HepG2 (cell line): ENCODE results near the gene SPTSSA. TPM values are rescaled to one million over a fixed set of nuclear protein-coding genes. Genes with fewer than 3 reads are reported as not detected.

Experiments used
- ATAC-seq: fragments of 200-7000 bp; cut with Tn5 transposase; 3 replicates; pipeline ENCODE4 v1.9.1; 2020; ENCODE audit warnings: mild to moderate bottlenecking, moderate library complexity
- BruUV-seq: library from RNA; stranded (reverse); fragments of 400-500 nt; replicated peaks from 2 replicates; lab custom pipeline; 2021; lab: Mats Ljungman, UMichigan
- CTCF ChIA-PET: fragments of 300-600 bp; formaldehyde crosslinking; extraction: SDS; loops from one replicate; lab custom pipeline; 2021; ENCODE audit warnings: low total read pairs, inconsistent platforms, low intra/inter-chr PET ratio; lab: Yijun Ruan, JAX
- POLR2A ChIA-PET: fragments of 350-600 bp; sonication (Branson Sonifier 250); formaldehyde crosslinking; loops from one replicate; lab custom pipeline; 2020; ENCODE audit warnings: antibody characterized with exemption, inconsistent platforms; lab: Yijun Ruan, JAX
- DNase-seq: peaks from one replicate; pipeline ENCODE4 v3.0.0-alpha.2; 2015; ENCODE audit warnings: low spot score
- FAIRE-seq: peaks from 3 replicates; lab custom pipeline; 2011; peaks lifted over from hg19 to GRCh38; lab: Jason Lieb, UNC
- H2AFZ ChIP-seq: one replicate; pipeline ENCODE4 v1.6.1; 2011; ENCODE audit warnings: low read length, inconsistent platforms
- H3K27ac ChIP-seq: fragments of 300-600 bp; 3 replicates; pipeline ENCODE4 v1.8.0; 2011; ENCODE audit warnings: mixed run types, mild to moderate bottlenecking, mixed read lengths, low read length, inconsistent platforms; ENCODE audit not compliant: insufficient read depth; ENCODE audit errors: extremely low read length
- H3K27me3 ChIP-seq, 2 experiments: fragments of 200-600 bp in 1 of 2; 2 replicates in 1 of 2; 3 replicates in 1 of 2; pipeline versions ENCODE4 v1.6.0 to v1.8.0; 2011; ENCODE audit warnings: low read length in 2 of 2, mild to moderate bottlenecking in 2 of 2, moderate library complexity in 2 of 2, inconsistent platforms in 1 of 2; ENCODE audit not compliant: insufficient read depth in 2 of 2, control insufficient read depth in 1 of 2
- H3K36me3 ChIP-seq, 2 experiments: fragments of 200-600 bp in 1 of 2; replicated peaks in 1 of 2; 2 replicates in 1 of 2; 3 replicates in 1 of 2; pipeline versions ENCODE4 v1.5.1 to v1.8.0; 2011; ENCODE audit warnings: low read length in 2 of 2, inconsistent platforms in 1 of 2; ENCODE audit not compliant: insufficient read depth in 2 of 2, control insufficient read depth in 1 of 2
- H3K4me1 ChIP-seq: 2 replicates; pipeline ENCODE4 v1.5.1; 2012; ENCODE audit warnings: low read length, inconsistent platforms; ENCODE audit not compliant: insufficient read depth
- H3K4me2 ChIP-seq: 2 replicates; pipeline ENCODE4 v1.6.0; 2011; ENCODE audit warnings: low read depth, low read length, inconsistent platforms
- H3K4me3 ChIP-seq, 3 experiments: fragments of 200-600 bp in 1 of 3; sonication (generic), shearing (Covaris generic) in 1 of 3; replicated peaks in 1 of 3; 2 replicates each; pipeline ENCODE4 v1.5.1; 2011 to 2016; ENCODE audit warnings: low read length in 3 of 3, inconsistent platforms in 2 of 3, low read depth in 2 of 3, mild to moderate bottlenecking in 2 of 3, control low read depth in 1 of 3, mixed read lengths in 1 of 3; ENCODE audit not compliant: insufficient read depth in 1 of 3
- H3K79me2 ChIP-seq: one replicate; pipeline ENCODE4 v1.6.1; 2011; ENCODE audit warnings: low read length, inconsistent platforms; ENCODE audit not compliant: insufficient read depth
- H3K9ac ChIP-seq: 2 replicates; pipeline ENCODE4 v1.6.0; 2011; ENCODE audit warnings: mild to moderate bottlenecking, low read depth, low read length, inconsistent platforms; ENCODE audit not compliant: insufficient read depth
- H3K9me3 ChIP-seq: 2 replicates; pipeline ENCODE4 v1.5.1; 2012; ENCODE audit warnings: mild to moderate bottlenecking, low read length
- H4K20me1 ChIP-seq: 2 replicates; pipeline ENCODE4 v1.6.0; 2011; ENCODE audit warnings: inconsistent platforms, mild to moderate bottlenecking, low read length, moderate library complexity; ENCODE audit not compliant: insufficient read depth
- CEBPB ChIP-seq: IDR thresholded peaks from 2 replicates; pipeline ENCODE4 v1.6.1; 2011; ENCODE audit warnings: low read depth, low read length, improper control_type of control experiment, borderline replicate concordance
- CERS6 ChIP-seq: sonication (generic); formaldehyde crosslinking; IDR thresholded peaks from 2 replicates; pipeline ENCODE4 v1.5.0; 2020; ENCODE audit warnings: missing genetic modification reagents
- HDAC1 ChIP-seq: sonication (generic); formaldehyde crosslinking; IDR thresholded peaks from 2 replicates; pipeline ENCODE4 v1.5.1; 2020; ENCODE audit warnings: mild to moderate bottlenecking, missing genetic modification reagents
- LCORL ChIP-seq, 2 experiments: fragments of 450-650 bp in 1 of 2; sonication (generic) in 1 of 2; formaldehyde crosslinking in 1 of 2; IDR thresholded peaks; 2 replicates each; pipeline versions ENCODE4 v1.5.0 to v1.6.1; 2017 to 2020; ENCODE audit warnings: antibody characterized with exemption in 1 of 2, missing genetic modification reagents in 1 of 2
- PHB2 ChIP-seq: fragments of 450-650 bp; IDR thresholded peaks from 2 replicates; pipeline ENCODE4 v1.6.1; 2018; ENCODE audit not compliant: partially characterized antibody
- TSC22D2 ChIP-seq: sonication (generic); formaldehyde crosslinking; IDR thresholded peaks from 2 replicates; pipeline ENCODE4 v1.5.1; 2020; ENCODE audit warnings: missing genetic modification reagents, mild to moderate bottlenecking, borderline replicate concordance
- ZXDC ChIP-seq: sonication (generic); formaldehyde crosslinking; IDR thresholded peaks from 2 replicates; pipeline ENCODE4 v1.5.0; 2020; ENCODE audit warnings: mild to moderate bottlenecking, missing genetic modification reagents
- WGBS: methylation state at CpG from one replicate; pipeline ENCODE4 v1.1.6; 2017; ENCODE audit warnings: low lambda C conversion rate; 5-methylcytosine and 5-hydroxymethylcytosine counted together
- in situ Hi-C: cut with HindIII; loops from 2 replicates; pipeline ENCODE4 v1.10.0; 2017; ENCODE audit warnings: low pct_unique_long_range_greater_than_20kb; ENCODE audit not compliant: extremely low pct_ligation_motif_present
- intact Hi-C: fragments of 100-400 bp; cut with micrococcal nuclease; formaldehyde crosslinking; loops from one replicate; pipeline ENCODE4 v1.10.0; 2022; ENCODE audit not compliant: unreplicated experiment
- polyA plus RNA-seq, 8 experiments: library from polyadenylated mRNA; depleted of rRNA in 3 of 8; stranded (reverse) in 7 of 8; unstranded in 1 of 8; fragments of >200 nt; fragmentation: Illumina TruSeq in 4 of 8; extraction: Trizol in 4 of 8; gene quantifications; 2 replicates each; pipeline versions ENCODE4 v1.2.1 to v1.2.3, GENCODE V29; 2011 to 2016; ENCODE audit warnings: low read depth in 4 of 8, missing spikeins in 1 of 8, mixed read lengths in 1 of 8; ENCODE audit not compliant: insufficient read depth in 1 of 8
- total RNA-seq, 5 experiments: library from RNA; depleted of rRNA; stranded (reverse); fragments of >200 nt; fragmentation: Illumina TruSeq; extraction: Trizol; gene quantifications; 2 replicates each; pipeline ENCODE4 v1.2.3, GENCODE V29; 2016; ENCODE audit warnings: low read depth in 1 of 5
- TF ChIP-seq, protein P1 (sequence below): conservative IDR thresholded peaks from 2 replicates; pipeline ENCODE4 v1.6.1; 2018; ENCODE audit warnings: missing genetic modification reagents

The SPTSSA gene
- total and polyA plus RNA-seq, 2 of the 13 experiments (the other 11 are each of a cell fraction or from before 2014, with no cell fraction given): 19.1 to 86.1 TPM

GRCh38 chr14:34409721-34410120 lies 52.3 kb downstream of the SPTSSA start (continued):
- TF ChIP-seq ZXDC (CRISPR knock-in tag) (0 out of 2 replicates have a peak, but pooled peaks have one; percentile 55), CERS6 (CRISPR knock-in tag) (no peak), CEBPB (no peak)

GRCh38 chr14:34407951-34408350 lies 54.1 kb downstream of the SPTSSA start:
- ChIA-PET CTCF (no interaction called here), POLR2A (no interaction called here)
- WGBS: 88% methylated on average over 1 of the region's 1 CpG
- FAIRE-seq (no peak), ATAC-seq (no peak), DNase-seq (no peak)
- H3K27ac ChIP-seq: no peak overlapping the region
- H3K4me3 ChIP-seq: no peak overlapping the region
- no peaks in the 10 kb centered on the region for H3K4me1 ChIP-seq
- peaks cover 7% of the 10 kb centered on the region for H3K9me3 ChIP-seq
- H3K79me2 ChIP-seq: no peaks in the 10 kb centered on the region
- H2AFZ ChIP-seq: no peak overlapping the region
- H4K20me1 ChIP-seq: no peaks in the 10 kb centered on the region
- TF ChIP-seq PHB2 (peak; percentile 5), LCORL (IDR thresholded peaks at IDR 0.05) (0 out of 2 replicates have a peak, but pooled peaks have one; percentile 9), LCORL (CRISPR knock-in tag; IDR thresholded peaks at IDR 0.05) (no peak), TSC22D2 (CRISPR knock-in tag) (no peak), HDAC1 (CRISPR knock-in tag) (no peak)
- TF ChIP-seq, protein P1, sequence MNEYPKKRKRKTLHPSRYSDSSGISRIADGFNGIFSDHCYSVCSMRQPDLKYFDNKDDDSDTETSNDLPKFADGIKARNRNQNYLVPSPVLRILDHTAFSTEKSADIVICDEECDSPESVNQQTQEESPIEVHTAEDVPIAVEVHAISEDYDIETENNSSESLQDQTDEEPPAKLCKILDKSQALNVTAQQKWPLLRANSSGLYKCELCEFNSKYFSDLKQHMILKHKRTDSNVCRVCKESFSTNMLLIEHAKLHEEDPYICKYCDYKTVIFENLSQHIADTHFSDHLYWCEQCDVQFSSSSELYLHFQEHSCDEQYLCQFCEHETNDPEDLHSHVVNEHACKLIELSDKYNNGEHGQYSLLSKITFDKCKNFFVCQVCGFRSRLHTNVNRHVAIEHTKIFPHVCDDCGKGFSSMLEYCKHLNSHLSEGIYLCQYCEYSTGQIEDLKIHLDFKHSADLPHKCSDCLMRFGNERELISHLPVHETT (CRISPR knock-in tag): no peak
- intact Hi-C loops (no loop called here), in situ Hi-C loops (no loop called here)
- no peak overlapping the region for H3K4me2 ChIP-seq
- H3K9ac ChIP-seq: no peak overlapping the region
- no TSS peak for BruUV-seq
- H3K36me3 ChIP-seq: no peaks in the 10 kb centered on the region
- H3K27me3 ChIP-seq: no peaks in the 10 kb centered on the region
